ENCODE data around the gene NFIX. TPM values are rescaled to one million over a fixed set of nuclear protein-coding genes. Genes with fewer than 3 reads are reported as not detected.

NFIX gene
- total and polyA plus RNA-seq, 2 of the 13 experiments (the other 11 are each of a cell fraction or from before 2014, with no cell fraction given) = 3.4 to 5.4 TPM

- TF ChIP-seq PRDM15 (CRISPR knock-in tag; IDR thresholded peaks at IDR 0.05) = no peak
- TF ChIP-seq ZNF781 (CRISPR knock-in tag; IDR thresholded peaks at IDR 0.05; ENCODE audit: borderline replicate concordance, not compliant biosample characterization) = no peak
- peak; percentile 75; the same call in 1 of the 2 replicates for TF ChIP-seq ZNF34 (CRISPR knock-in tag; IDR thresholded peaks at IDR 0.05; ENCODE audit: borderline replicate concordance)
- TF ChIP-seq DZIP1 (CRISPR knock-in tag; IDR thresholded peaks at IDR 0.05) = no peak
- no peak for TF ChIP-seq ZNF646 (CRISPR knock-in tag; IDR thresholded peaks at IDR 0.05)
- no peak for TF ChIP-seq FOXM1 (CRISPR knock-in tag; IDR thresholded peaks at IDR 0.05)
- TF ChIP-seq DDIT3 (CRISPR knock-in tag; IDR thresholded peaks at IDR 0.05) = no peak
- TF ChIP-seq ZNF234 (CRISPR knock-in tag; conservative IDR thresholded peaks at IDR 0.05) = no peak
- no peak for TF ChIP-seq HMG20B (CRISPR knock-in tag; conservative IDR thresholded peaks at IDR 0.05)
- TF ChIP-seq PAX8 (CRISPR knock-in tag; IDR thresholded peaks at IDR 0.05; ENCODE audit: borderline replicate concordance) = no peak
- no peak for TF ChIP-seq ZNF761 (CRISPR knock-in tag; conservative IDR thresholded peaks at IDR 0.05)
- TF ChIP-seq KLF12 (CRISPR knock-in tag; IDR thresholded peaks at IDR 0.05; ENCODE audit: borderline replicate concordance) = 0 out of 2 replicates have a peak, but pooled peaks have one; percentile 62
- no peak for TF ChIP-seq BATF2 (CRISPR knock-in tag; IDR thresholded peaks at IDR 0.05)
- no peak for TF ChIP-seq ZNF720 (CRISPR knock-in tag; IDR thresholded peaks at IDR 0.05)
Measured at GRCh38 chr19:13116282-13117175, 121.3 kb downstream of the NFIX start, which contains the start of gene TRMT1 (continued).
